Hematopoietic multipotent progenitor cell treated with erythropoietin and hydrocortisone succinate and interleukin-3 and kit ligand, for 8 days (in vitro differentiated cells): ENCODE measurements around the gene PACS1.
"Not testable (repeated sequence)": the region's sequence is repeated elsewhere in the genome, so short reads cannot be mapped to it uniquely, and the experiment has no call there.

Experiments
- DNase-seq: peaks from one replicate; pipeline ENCODE4 v3.0.0-alpha.2; 2015

The PACS1 gene

GRCh38 chr11:66077927-66078326 lies 7.9 kb downstream of the PACS1 start:
- no peak for DNase-seq

DNA sequence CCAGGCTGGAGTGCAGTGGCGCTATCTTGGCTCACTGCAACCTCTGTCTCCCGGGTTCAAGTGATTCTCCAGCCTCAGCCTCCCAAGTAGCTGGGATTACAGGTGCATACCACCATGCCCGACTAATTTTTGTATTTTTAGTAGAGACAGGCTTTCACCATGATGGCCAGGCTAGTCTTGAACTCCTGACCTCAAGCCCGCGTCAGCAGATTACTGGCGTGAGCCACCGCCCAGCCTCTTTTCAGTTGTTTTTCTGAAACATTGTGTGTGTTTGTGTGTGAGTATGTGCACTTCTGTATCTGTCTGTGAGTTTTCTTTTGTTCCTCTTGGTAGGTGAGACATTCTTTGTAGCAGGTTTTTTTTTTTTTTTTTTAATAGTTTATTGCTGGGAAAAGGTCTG lies 8.9 kb downstream of the PACS1 start:
- not testable (repeated sequence) for DNase-seq

DNA sequence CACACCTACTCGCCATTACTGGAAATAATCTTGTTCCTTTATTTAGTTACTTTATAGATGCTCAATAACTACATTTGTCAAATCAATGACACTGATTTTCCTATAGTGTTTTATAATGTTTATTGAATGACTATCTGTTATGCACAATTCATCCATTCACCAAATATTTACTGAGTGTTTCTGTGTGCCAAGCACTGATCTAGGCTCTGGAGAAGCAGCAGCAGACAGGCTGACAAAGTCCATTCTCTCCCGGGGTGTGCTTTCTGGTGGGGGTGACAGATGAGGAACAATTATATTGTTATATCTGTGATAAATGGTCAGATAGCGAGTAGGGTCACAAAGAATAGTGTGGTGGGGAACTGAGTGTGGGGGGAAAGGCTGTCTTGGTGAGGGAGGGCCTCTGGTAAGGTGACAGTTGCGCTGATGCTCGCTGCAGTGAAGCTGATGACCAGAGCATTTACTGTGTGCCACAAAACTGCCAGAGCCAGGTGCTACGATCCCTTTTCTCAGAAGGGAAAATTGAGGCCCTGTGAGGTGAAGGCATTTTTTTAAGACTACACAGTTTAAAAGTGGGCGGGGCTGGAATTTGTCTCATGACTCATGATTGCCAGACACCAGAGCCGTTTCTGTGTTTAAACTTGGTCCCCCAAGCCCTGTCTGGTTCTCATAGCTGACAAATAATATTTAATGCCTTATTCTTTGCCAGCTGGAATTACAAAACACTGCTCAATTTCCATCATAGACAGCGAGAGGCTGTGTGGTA lies 10.2 kb downstream of the PACS1 start:
- peak; percentile 78 for DNase-seq

DNA sequence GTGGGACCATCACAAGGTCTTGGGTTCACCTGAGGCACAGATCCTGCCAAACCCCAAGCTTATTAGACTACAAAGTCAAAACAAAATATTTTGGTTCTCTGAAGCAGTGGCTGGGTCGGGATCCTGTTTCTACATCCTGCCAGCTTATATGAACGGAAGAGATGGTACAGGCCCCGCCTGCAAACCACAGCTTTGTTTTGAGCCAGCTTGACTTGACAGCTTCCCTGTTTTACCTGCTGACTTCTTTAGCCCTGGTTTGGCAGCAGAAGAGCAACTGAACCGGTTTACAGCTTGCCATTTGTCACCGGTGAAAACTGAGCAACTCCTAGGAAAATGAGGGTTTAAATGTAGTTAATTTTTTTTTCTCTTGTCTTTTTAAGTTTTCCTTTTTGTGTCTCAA lies 11.4 kb downstream of the PACS1 start:
- DNase-seq: peak; percentile 67

- peak; percentile 72 for DNase-seq
These were observed 13.1 kb downstream of the PACS1 start for GRCh38 chr11:66082946-66083698.

DNA sequence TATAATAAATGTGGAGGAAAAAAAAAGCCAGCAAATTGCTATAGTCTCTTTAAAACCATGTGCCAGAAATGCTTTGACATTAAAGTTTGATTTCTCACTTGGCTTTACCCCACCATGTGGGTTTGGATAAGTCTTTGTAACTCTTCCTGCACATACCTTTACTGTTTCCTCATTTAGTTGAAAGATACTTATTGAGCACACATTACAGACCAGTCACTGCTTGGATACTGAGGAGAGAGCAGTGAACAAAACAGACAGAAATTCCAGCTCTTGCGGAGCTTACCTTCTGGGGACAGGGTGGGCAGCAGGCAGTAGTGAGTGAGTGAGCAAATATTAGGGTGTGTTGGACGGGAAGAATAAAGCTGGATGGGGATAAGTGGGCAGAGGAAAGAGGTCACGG lies 13.7 kb downstream of the PACS1 start:
- no peak for DNase-seq

GRCh38 chr11:66084821-66085475 lies 14.9 kb downstream of the PACS1 start:
- DNase-seq: no peak

- DNase-seq: no peak
These were observed 17.3 kb downstream of the PACS1 start for GRCh38 chr11:66087148-66087908.

DNA sequence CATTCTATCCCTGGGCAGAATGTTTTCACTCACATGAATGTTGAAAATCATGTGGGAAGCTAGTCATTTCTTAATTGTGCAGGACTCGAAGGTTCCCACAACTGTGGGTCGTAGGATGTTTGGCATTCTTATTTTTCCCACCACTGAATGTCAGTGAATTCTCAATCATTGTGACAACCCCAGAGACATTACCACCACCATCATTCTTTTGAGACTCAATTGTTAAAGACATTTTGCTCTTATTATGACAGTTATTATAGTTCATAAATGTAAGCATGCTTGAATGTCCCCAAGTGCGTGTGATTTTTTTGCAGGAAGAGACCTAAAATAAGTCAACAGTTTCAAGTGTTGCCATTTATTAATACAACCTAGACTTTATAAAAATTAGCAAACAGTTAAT lies 19.0 kb downstream of the PACS1 start:
- no peak for DNase-seq

DNA sequence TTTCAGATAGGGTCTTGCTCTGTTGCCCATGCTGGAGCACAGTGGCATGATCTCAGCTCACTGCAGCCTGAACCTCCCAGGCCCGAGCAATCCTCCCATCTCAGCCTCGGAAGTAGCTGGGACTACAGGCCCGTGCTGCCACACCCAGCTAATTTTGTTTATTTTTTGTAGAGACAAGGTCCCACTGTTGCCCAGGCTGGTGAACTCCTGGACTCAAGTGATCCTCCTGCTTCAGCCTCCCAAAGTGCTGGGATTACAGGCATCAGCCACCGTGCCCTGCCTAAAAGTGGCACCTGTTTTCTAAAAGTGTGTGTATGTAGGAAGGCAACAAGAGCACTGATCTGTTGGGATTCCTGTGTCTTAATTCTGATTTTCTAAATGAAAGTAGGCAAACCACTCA lies 20.2 kb downstream of the PACS1 start:
- no peak for DNase-seq

DNA sequence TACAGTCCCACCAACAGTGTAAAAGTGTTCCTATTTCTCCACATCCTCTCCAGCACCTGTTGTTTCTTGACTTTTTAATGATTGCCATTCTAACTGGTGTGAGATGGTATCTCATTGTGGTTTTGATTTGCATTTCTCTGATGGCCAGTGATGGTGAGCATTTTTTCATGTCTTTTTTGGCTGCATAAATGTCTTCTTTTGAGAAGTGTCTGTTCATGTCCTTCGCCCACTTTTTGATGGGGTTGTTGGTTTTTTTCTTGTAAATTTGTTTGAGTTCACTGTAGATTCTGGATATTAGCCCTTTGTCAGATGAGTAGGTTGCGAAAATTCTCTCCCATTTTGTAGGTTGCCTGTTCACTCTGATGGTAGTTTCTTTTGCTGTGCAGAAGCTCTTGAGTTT lies 22.1 kb downstream of the PACS1 start:
- DNase-seq: not testable (repeated sequence)

- not testable (repeated sequence) for DNase-seq
These were observed 29.7 kb downstream of the PACS1 start for GRCh38 chr11:66099746-66100145.

- DNase-seq: peak; percentile 56
These were observed 30.4 kb downstream of the PACS1 start for GRCh38 chr11:66100272-66101065.

GRCh38 chr11:66101066-66101464 lies 31.0 kb downstream of the PACS1 start:
- no peak for DNase-seq

DNA sequence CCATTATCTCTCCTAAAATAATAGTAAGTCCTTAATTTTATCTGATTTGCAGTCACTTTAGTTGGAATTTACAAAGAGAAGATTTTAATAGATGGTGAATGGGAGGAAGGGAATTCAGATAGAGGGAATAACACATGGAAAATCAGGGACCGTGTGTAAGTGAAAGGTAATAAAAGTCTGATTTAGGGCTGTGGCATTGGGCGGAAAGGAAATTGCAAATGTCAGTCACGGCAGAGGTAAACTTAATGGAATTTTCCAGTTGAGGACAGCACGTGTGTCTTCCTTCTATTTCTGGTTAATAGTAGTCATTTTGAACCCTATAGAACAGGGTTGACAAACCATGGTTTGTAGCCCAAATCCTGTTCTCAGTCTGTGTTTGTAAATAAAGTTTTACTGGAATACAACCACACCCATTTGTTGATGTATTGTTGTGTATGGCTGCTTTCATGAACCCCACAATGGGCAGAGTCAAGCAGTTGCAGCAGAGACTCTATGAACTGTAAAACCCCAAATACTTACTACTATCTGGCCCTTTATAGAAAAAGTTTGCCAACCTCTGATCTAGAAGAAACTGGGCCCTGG lies 34.1 kb downstream of the PACS1 start:
- DNase-seq: no peak

- no peak for DNase-seq
These were observed 36.9 kb downstream of the PACS1 start for GRCh38 chr11:66106786-66107599.

DNA sequence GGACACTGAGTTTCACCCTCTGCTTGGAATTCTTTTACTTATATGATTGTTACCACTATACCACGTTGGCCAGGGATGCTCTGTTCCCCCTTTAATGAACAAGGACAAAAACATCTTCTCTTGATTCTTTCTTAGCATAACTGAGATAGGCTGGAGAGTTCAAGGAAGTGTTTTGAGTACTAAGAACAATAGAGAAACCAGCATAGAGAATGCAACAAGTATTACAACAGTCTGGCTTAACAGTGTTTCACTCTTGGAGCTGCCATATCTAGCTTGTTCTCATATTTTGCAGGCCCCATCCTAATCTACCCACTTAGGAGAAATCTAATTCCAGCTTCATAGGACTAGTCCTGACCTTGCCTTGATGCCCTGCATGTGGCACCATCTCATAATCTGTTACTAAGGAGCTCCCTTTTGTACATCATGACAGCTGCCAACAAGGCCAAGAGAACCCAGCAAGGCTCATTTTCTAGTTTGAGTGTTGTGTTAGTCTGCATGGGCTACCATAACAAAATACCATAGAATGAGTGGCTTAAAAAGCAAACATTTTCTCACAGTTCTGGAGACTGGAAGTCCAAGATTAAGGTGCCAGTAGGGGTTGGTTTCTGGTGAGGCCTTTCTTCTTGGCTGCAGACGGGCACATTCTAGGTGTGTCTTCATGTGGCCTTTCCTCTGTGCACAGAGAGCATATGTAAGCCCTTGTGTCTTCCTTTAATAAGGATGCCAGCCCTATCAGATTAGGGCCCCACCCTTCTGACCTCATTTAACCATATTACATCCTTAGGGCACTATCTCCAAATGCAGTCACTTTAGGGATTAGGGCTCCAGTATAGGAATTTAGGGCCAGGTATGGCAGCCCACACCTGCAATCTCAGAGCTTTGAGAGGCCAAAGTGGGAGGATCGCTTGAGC lies 37.8 kb downstream of the PACS1 start:
- peak; percentile 41 for DNase-seq

- no peak for DNase-seq
These were observed 39.2 kb downstream of the PACS1 start for GRCh38 chr11:66109294-66109693.

DNA sequence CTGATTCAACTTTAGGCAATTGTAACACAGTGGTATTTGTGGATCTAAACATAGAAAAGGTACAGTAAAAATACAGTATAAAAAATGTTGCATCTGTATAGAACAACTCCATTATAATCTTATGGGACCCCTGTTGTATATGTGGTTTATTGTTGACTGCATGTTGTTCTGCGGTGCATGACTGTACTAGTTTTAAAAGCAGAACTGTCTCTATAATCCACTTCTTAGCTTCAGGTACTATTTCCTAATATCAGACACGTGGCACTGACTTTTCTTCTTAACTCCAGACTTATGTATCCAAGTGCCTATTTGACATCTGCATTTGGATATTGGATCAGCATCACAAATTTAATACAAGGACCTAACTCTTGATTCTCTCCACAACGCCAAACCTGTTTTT lies 41.1 kb downstream of the PACS1 start:
- no peak for DNase-seq

- no peak for DNase-seq
These were observed 42.0 kb downstream of the PACS1 start for GRCh38 chr11:66112041-66112491.
